Fibroblast of lung (primary cell): ENCODE measurements around the gene PCDH18.

Source experiments
- EZH2 ChIP-seq: IDR thresholded peaks from 2 replicates; pipeline ENCODE4 v1.5.1; 2012; ENCODE audit warnings: low read length, control low read depth, mild to moderate bottlenecking; ENCODE audit errors: missing control alignments
- TF ChIP-seq, protein P1 (sequence below), 2 donors: IDR thresholded peaks in 1 of 2; conservative IDR thresholded peaks in 1 of 2; 1 replicate in 1 of 2; 2 replicates in 1 of 2; pipeline ENCODE4 v1.5.1; 2011 to 2012; ENCODE audit warnings: low read length in 2 of 2, control low read depth in 1 of 2, inconsistent platforms in 1 of 2, low read depth in 1 of 2, mild to moderate bottlenecking in 1 of 2

GRCh38 chr4:137528673-137529072 lies 3.6 kb downstream of the PCDH18 start:
- TF ChIP-seq, protein P1, sequence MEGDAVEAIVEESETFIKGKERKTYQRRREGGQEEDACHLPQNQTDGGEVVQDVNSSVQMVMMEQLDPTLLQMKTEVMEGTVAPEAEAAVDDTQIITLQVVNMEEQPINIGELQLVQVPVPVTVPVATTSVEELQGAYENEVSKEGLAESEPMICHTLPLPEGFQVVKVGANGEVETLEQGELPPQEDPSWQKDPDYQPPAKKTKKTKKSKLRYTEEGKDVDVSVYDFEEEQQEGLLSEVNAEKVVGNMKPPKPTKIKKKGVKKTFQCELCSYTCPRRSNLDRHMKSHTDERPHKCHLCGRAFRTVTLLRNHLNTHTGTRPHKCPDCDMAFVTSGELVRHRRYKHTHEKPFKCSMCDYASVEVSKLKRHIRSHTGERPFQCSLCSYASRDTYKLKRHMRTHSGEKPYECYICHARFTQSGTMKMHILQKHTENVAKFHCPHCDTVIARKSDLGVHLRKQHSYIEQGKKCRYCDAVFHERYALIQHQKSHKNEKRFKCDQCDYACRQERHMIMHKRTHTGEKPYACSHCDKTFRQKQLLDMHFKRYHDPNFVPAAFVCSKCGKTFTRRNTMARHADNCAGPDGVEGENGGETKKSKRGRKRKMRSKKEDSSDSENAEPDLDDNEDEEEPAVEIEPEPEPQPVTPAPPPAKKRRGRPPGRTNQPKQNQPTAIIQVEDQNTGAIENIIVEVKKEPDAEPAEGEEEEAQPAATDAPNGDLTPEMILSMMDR (conservative IDR thresholded peaks at IDR 0.05 in 1 of 2, IDR thresholded peaks at IDR 0.05 in 1 of 2; ENCODE audit: low read depth in 1 of 2, low read length in 2 of 2): no peak
- no peak for TF ChIP-seq EZH2
